Measurements from ENCODE around the gene MAPT.
"Not testable (repeated sequence)": the region's sequence is repeated elsewhere in the genome, so short reads cannot be mapped to it uniquely, and the experiment has no call there.

Gene MAPT

GRCh38 chr17:45855691-45856336, 38.5 kb upstream of the MAPT start:
- H3K9me3 ChIP-seq (ENCODE audit: insufficient read depth, low read length, severe bottlenecking), result no peaks in the 10 kb centered on the region
- peaks cover 6% of the 10 kb centered on the region; the same call in 1 of the 2 replicates for H4K20me1 ChIP-seq (ENCODE audit: insufficient read depth, low read length)
- no peaks in the 10 kb centered on the region for H3K4me1 ChIP-seq (ENCODE audit: insufficient read depth, low read length)
- TF ChIP-seq EZH2 (IDR thresholded peaks at IDR 0.05; ENCODE audit: borderline replicate concordance, low read depth, low read length, severe bottlenecking), result no peak
- no peak for TF ChIP-seq CTCF (IDR thresholded peaks at IDR 0.05; ENCODE audit: borderline replicate concordance, extremely low read depth, low read length, poor library complexity, severe bottlenecking)
- ATAC-seq (ENCODE audit: insufficient read depth, low read depth) (no peak), DNase-seq (no peak)
- no peak overlapping the region for H3K4me2 ChIP-seq (ENCODE audit: insufficient read depth, low read length)
- peaks cover 16% of the 10 kb centered on the region for H3K27me3 ChIP-seq (ENCODE audit: insufficient read depth, low read length, poor library complexity)
- no peaks in the 10 kb centered on the region for H3K36me3 ChIP-seq (ENCODE audit: insufficient read depth, low read length)
- no peak overlapping the region for H3K27ac ChIP-seq (ENCODE audit: low read length)
- H3K9ac ChIP-seq (ENCODE audit: low read depth, low read length), result no peak overlapping the region
- H3K4me3 ChIP-seq (ENCODE audit: low read depth in 1 of 2, low read length in 2 of 2), result no peak overlapping the region
- no peaks in the 10 kb centered on the region for H3K79me2 ChIP-seq (ENCODE audit: insufficient read depth, low read length)
- no peak overlapping the region for H2AFZ ChIP-seq (ENCODE audit: low read depth, low read length)

GRCh38 chr17:45857977-45858708, 36.2 kb upstream of the MAPT start:
- TF ChIP-seq CTCF (IDR thresholded peaks at IDR 0.05; ENCODE audit: borderline replicate concordance, extremely low read depth, low read length, poor library complexity, severe bottlenecking) (no peak), EZH2 (IDR thresholded peaks at IDR 0.05; ENCODE audit: borderline replicate concordance, low read depth, low read length, severe bottlenecking) (no peak)
- H3K27me3 ChIP-seq (ENCODE audit: insufficient read depth, low read length, poor library complexity), result peaks cover 2% of the 10 kb centered on the region
- no peak overlapping the region for H3K27ac ChIP-seq (ENCODE audit: low read length)
- no peaks in the 10 kb centered on the region for H4K20me1 ChIP-seq (ENCODE audit: insufficient read depth, low read length)
- H3K4me3 ChIP-seq (ENCODE audit: low read depth in 1 of 2, low read length in 2 of 2), result no peak overlapping the region
- ATAC-seq (ENCODE audit: insufficient read depth, low read depth) (peak; percentile 54; the same call in 2 of the 3 replicates), DNase-seq (peak; percentile 33)
- H3K4me1 ChIP-seq (ENCODE audit: insufficient read depth, low read length), result no peaks in the 10 kb centered on the region
- no peaks in the 10 kb centered on the region for H3K36me3 ChIP-seq (ENCODE audit: insufficient read depth, low read length)
- no peak overlapping the region for H2AFZ ChIP-seq (ENCODE audit: low read depth, low read length)
- no peak overlapping the region for H3K9ac ChIP-seq (ENCODE audit: low read depth, low read length)
- H3K9me3 ChIP-seq (ENCODE audit: insufficient read depth, low read length, severe bottlenecking), result no peaks in the 10 kb centered on the region
- H3K4me2 ChIP-seq (ENCODE audit: insufficient read depth, low read length), result no peak overlapping the region
- H3K79me2 ChIP-seq (ENCODE audit: insufficient read depth, low read length), result no peaks in the 10 kb centered on the region

GRCh38 chr17:45861165-45861564, 33.2 kb upstream of the MAPT start:
- Histone ChIP-seq H3K27me3 (ENCODE audit: insufficient read depth, low read length, poor library complexity) (peaks cover 21% of the 10 kb centered on the region), H3K27ac (ENCODE audit: low read length) (no peak overlapping the region), H3K9me3 (ENCODE audit: insufficient read depth, low read length, severe bottlenecking) (no peaks in the 10 kb centered on the region), H3K36me3 (ENCODE audit: insufficient read depth, low read length) (no peaks in the 10 kb centered on the region), H3K4me3 (ENCODE audit: low read depth in 1 of 2, low read length in 2 of 2) (no peak overlapping the region), H2AFZ (ENCODE audit: low read depth, low read length) (no peak overlapping the region), H3K9ac (ENCODE audit: low read depth, low read length) (no peak overlapping the region), H4K20me1 (ENCODE audit: insufficient read depth, low read length) (no peaks in the 10 kb centered on the region), H3K79me2 (ENCODE audit: insufficient read depth, low read length) (no peaks in the 10 kb centered on the region), H3K4me2 (ENCODE audit: insufficient read depth, low read length) (no peak overlapping the region), H3K4me1 (ENCODE audit: insufficient read depth, low read length) (no peaks in the 10 kb centered on the region)
- DNase-seq (no peak), ATAC-seq (ENCODE audit: insufficient read depth, low read depth) (no peak)
- TF ChIP-seq CTCF (IDR thresholded peaks at IDR 0.05; ENCODE audit: borderline replicate concordance, extremely low read depth, low read length, poor library complexity, severe bottlenecking), result no peak
- TF ChIP-seq EZH2 (IDR thresholded peaks at IDR 0.05; ENCODE audit: borderline replicate concordance, low read depth, low read length, severe bottlenecking), result no peak

- not testable (repeated sequence) for DNase-seq; H3K4me3 ChIP-seq (ENCODE audit: low read depth in 1 of 2, low read length in 2 of 2); H3K9ac ChIP-seq (ENCODE audit: low read depth, low read length); H3K9me3 ChIP-seq (ENCODE audit: insufficient read depth, low read length, severe bottlenecking); H3K4me2 ChIP-seq (ENCODE audit: insufficient read depth, low read length); H3K4me1 ChIP-seq (ENCODE audit: insufficient read depth, low read length); ATAC-seq (ENCODE audit: insufficient read depth, low read depth); H3K79me2 ChIP-seq (ENCODE audit: insufficient read depth, low read length); H2AFZ ChIP-seq (ENCODE audit: low read depth, low read length); H4K20me1 ChIP-seq (ENCODE audit: insufficient read depth, low read length); H3K36me3 ChIP-seq (ENCODE audit: insufficient read depth, low read length); H3K27ac ChIP-seq (ENCODE audit: low read length)
- peaks cover 21% of the 10 kb centered on the region for H3K27me3 ChIP-seq (ENCODE audit: insufficient read depth, low read length, poor library complexity)
These were observed 32.2 kb upstream of the MAPT start for GRCh38 chr17:45862127-45862526.
